Muscle layer of duodenum (tissue), 2 donors: ENCODE data around the gene KRT5.

Source experiments
- H3K27ac ChIP-seq: one replicate; pipeline ENCODE4 v1.7.0; 2013; ENCODE audit warnings: mild to moderate bottlenecking, low read length
- H3K27me3 ChIP-seq: one replicate; pipeline ENCODE4 v1.7.0; 2013; ENCODE audit warnings: low read depth, mild to moderate bottlenecking, control low read depth, low read length
- H3K36me3 ChIP-seq, 2 donors: one replicate each; pipeline ENCODE4 v1.7.0; 2013; ENCODE audit warnings: low read length in 2 of 2, control low read depth in 1 of 2, mild to moderate bottlenecking in 1 of 2; ENCODE audit not compliant: insufficient read depth in 2 of 2, control insufficient read depth in 1 of 2
- H3K4me1 ChIP-seq, 2 donors: one replicate each; pipeline ENCODE4 v1.7.0; 2013; ENCODE audit warnings: low read length in 2 of 2, mild to moderate bottlenecking in 2 of 2, control low read depth in 1 of 2, moderate library complexity in 1 of 2; ENCODE audit not compliant: insufficient read depth in 2 of 2, control insufficient read depth in 1 of 2
- H3K4me3 ChIP-seq, 2 donors: one replicate each; pipeline ENCODE4 v1.7.0; 2013; ENCODE audit warnings: low read length in 2 of 2, low read depth in 1 of 2, mild to moderate bottlenecking in 1 of 2
- H3K9me3 ChIP-seq, 2 donors: one replicate each; pipeline ENCODE4 v1.7.0; 2013; ENCODE audit warnings: low read length in 2 of 2, control low read depth in 1 of 2, mild to moderate bottlenecking in 1 of 2; ENCODE audit not compliant: control insufficient read depth in 1 of 2
- donor health status: healthy.

KRT5 gene

GRCh38 chr12:52525661-52526499 is 5.7 kb upstream of the KRT5 start:
- Histone ChIP-seq H3K36me3 (no peaks in the 10 kb centered on the region), H3K27ac (no peak overlapping the region), H3K27me3 (no peaks in the 10 kb centered on the region), H3K4me1 (peaks cover 6 to 9% of the 10 kb centered on the region in 2 donors), H3K9me3 (no peaks in the 10 kb centered on the region), H3K4me3 (no peak overlapping the region)

- Histone ChIP-seq H3K36me3 (no peaks in the 10 kb centered on the region), H3K4me3 (no peak overlapping the region), H3K27ac (no peak overlapping the region), H3K9me3 (no peaks in the 10 kb centered on the region), H3K27me3 (no peaks in the 10 kb centered on the region), H3K4me1 (peaks cover 6 to 9% of the 10 kb centered on the region in 2 donors)
Observed at GRCh38 chr12:52524898-52525591, 4.9 kb upstream of the KRT5 start.

GRCh38 chr12:52524241-52524897 is 4.2 kb upstream of the KRT5 start:
- H3K27me3 ChIP-seq: no peaks in the 10 kb centered on the region
- H3K9me3 ChIP-seq: no peaks in the 10 kb centered on the region
- H3K27ac ChIP-seq: no peak overlapping the region
- H3K4me3 ChIP-seq: no peak overlapping the region
- peaks cover 6 to 9% of the 10 kb centered on the region in 2 donors for H3K4me1 ChIP-seq
- no peaks in the 10 kb centered on the region for H3K36me3 ChIP-seq

- no peaks in the 10 kb centered on the region for H3K9me3 ChIP-seq
- no peaks in the 10 kb centered on the region for H3K27me3 ChIP-seq
- no peak overlapping the region for H3K4me3 ChIP-seq
- peaks cover 6 to 9% of the 10 kb centered on the region in 2 donors for H3K4me1 ChIP-seq
- no peak overlapping the region for H3K27ac ChIP-seq
- no peaks in the 10 kb centered on the region for H3K36me3 ChIP-seq
Observed at GRCh38 chr12:52523824-52524223, 3.6 kb upstream of the KRT5 start.

- Histone ChIP-seq H3K27me3 (no peaks in the 10 kb centered on the region), H3K4me3 (no peak overlapping the region), H3K4me1 (peaks cover 6 to 9% of the 10 kb centered on the region in 2 donors), H3K36me3 (no peaks in the 10 kb centered on the region), H3K9me3 (no peaks in the 10 kb centered on the region), H3K27ac (no peak overlapping the region)
Observed at GRCh38 chr12:52522346-52523011, 2.3 kb upstream of the KRT5 start.

GRCh38 chr12:52521568-52522266 is 1.5 kb upstream of the KRT5 start:
- Histone ChIP-seq H3K4me3 (no peak overlapping the region), H3K9me3 (no peaks in the 10 kb centered on the region), H3K27ac (no peak overlapping the region), H3K27me3 (no peaks in the 10 kb centered on the region), H3K4me1 (peaks cover 6 to 9% of the 10 kb centered on the region in 2 donors), H3K36me3 (no peaks in the 10 kb centered on the region)

- H3K27ac ChIP-seq: no peak overlapping the region
- H3K27me3 ChIP-seq: no peaks in the 10 kb centered on the region
- H3K36me3 ChIP-seq: no peaks in the 10 kb centered on the region
- H3K4me1 ChIP-seq: peaks cover 6 to 11% of the 10 kb centered on the region in 2 donors
- H3K9me3 ChIP-seq: no peaks in the 10 kb centered on the region
- no peak overlapping the region for H3K4me3 ChIP-seq
Observed at GRCh38 chr12:52521175-52521567, 977 bp upstream of the KRT5 start.

- Histone ChIP-seq H3K9me3 (no peaks in the 10 kb centered on the region), H3K27me3 (no peaks in the 10 kb centered on the region), H3K4me1 (peaks cover 6 to 15% of the 10 kb centered on the region in 2 donors), H3K27ac (no peak overlapping the region), H3K4me3 (no peak overlapping the region), H3K36me3 (no peaks in the 10 kb centered on the region)
Observed at GRCh38 chr12:52519387-52519703, 849 bp downstream of the KRT5 start.

- peaks cover 6 to 15% of the 10 kb centered on the region in 2 donors for H3K4me1 ChIP-seq
- H3K36me3 ChIP-seq: no peaks in the 10 kb centered on the region
- no peaks in the 10 kb centered on the region for H3K27me3 ChIP-seq
- H3K4me3 ChIP-seq: no peak overlapping the region
- no peak overlapping the region for H3K27ac ChIP-seq
- no peaks in the 10 kb centered on the region for H3K9me3 ChIP-seq
Observed at GRCh38 chr12:52518574-52519386, 1.4 kb downstream of the KRT5 start.

GRCh38 chr12:52517888-52518287 is 2.3 kb downstream of the KRT5 start:
- Histone ChIP-seq H3K4me1 (peaks cover 6 to 15% of the 10 kb centered on the region in 2 donors), H3K4me3 (no peak overlapping the region), H3K27ac (no peak overlapping the region), H3K36me3 (no peaks in the 10 kb centered on the region), H3K9me3 (no peaks in the 10 kb centered on the region), H3K27me3 (no peaks in the 10 kb centered on the region)
